Parathyroid adenoma (tissue), 2 donors: ENCODE results near the gene SARM1.
A peak's percentile ranks its signal among the peaks of the same experiment; 100 is the strongest.

Source experiments
- H2AFZ ChIP-seq: fragments of 300-600 bp; sonication (generic); one replicate; pipeline ENCODE4 v1.7.0; 2017; ENCODE audit warnings: antibody characterized with exemption, mild to moderate bottlenecking
- H3K27ac ChIP-seq: fragments of 300-600 bp; sonication (generic); one replicate; pipeline ENCODE4 v1.7.0; 2017
- H3K27me3 ChIP-seq: fragments of 300-600 bp; sonication (generic); one replicate; pipeline ENCODE4 v1.7.0; 2017; ENCODE audit warnings: low read length; ENCODE audit not compliant: control insufficient read depth, insufficient read depth
- H3K36me3 ChIP-seq: fragments of 300-600 bp; sonication (generic); one replicate; pipeline ENCODE4 v1.7.0; 2017; ENCODE audit warnings: low read length; ENCODE audit not compliant: control insufficient read depth, insufficient read depth
- H3K4me1 ChIP-seq: fragments of 300-600 bp; sonication (generic); one replicate; pipeline ENCODE4 v1.7.0; 2017; ENCODE audit warnings: control low read depth
- H3K4me2 ChIP-seq: fragments of 300-600 bp; sonication (generic); one replicate; pipeline ENCODE4 v1.7.0; 2017; ENCODE audit warnings: low read length
- H3K4me3 ChIP-seq: fragments of 300-600 bp; sonication (generic); one replicate; pipeline ENCODE4 v1.7.0; 2017; ENCODE audit warnings: low read depth, low read length
- H3K79me2 ChIP-seq: fragments of 300-600 bp; sonication (generic); one replicate; pipeline ENCODE4 v1.7.0; 2017; ENCODE audit warnings: control low read depth
- H3K9ac ChIP-seq: fragments of 300-600 bp; sonication (generic); one replicate; pipeline ENCODE4 v1.7.0; 2017; ENCODE audit warnings: mild to moderate bottlenecking
- H3K9me3 ChIP-seq: fragments of 300-600 bp; sonication (generic); one replicate; pipeline ENCODE4 v1.7.0; 2017; ENCODE audit warnings: low read length; ENCODE audit not compliant: control insufficient read depth
- CTCF ChIP-seq: fragments of 300-600 bp; sonication (generic); IDR thresholded peaks from one replicate; pipeline ENCODE4 v1.7.0; 2017; ENCODE audit warnings: antibody characterized with exemption, mild to moderate bottlenecking
- donor health status: primary hyperparathyroidism.

Gene SARM1

GRCh38 chr17:28407974-28408306, 36.4 kb downstream of the SARM1 start:
- TF ChIP-seq CTCF = no peak
- Histone ChIP-seq H3K36me3 (no peaks in the 10 kb centered on the region), H3K4me1 (peaks cover 13% of the 10 kb centered on the region), H3K79me2 (no peaks in the 10 kb centered on the region), H3K4me3 (no peak overlapping the region), H3K27ac (no peak overlapping the region), H3K9me3 (no peaks in the 10 kb centered on the region), H3K27me3 (no peaks in the 10 kb centered on the region), H3K4me2 (no peak overlapping the region), H2AFZ (no peak overlapping the region), H3K9ac (no peak overlapping the region)

GRCh38 chr17:28412099-28412498, 40.6 kb downstream of the SARM1 start:
- H3K4me2 ChIP-seq = no peak overlapping the region

GRCh38 chr17:28413804-28414203, 42.3 kb downstream of the SARM1 start:
- H2AFZ ChIP-seq = no peak overlapping the region
- TF ChIP-seq CTCF = no peak
- no peak overlapping the region for H3K4me2 ChIP-seq
- no peak overlapping the region for H3K4me3 ChIP-seq
- no peaks in the 10 kb centered on the region for H3K79me2 ChIP-seq
- H3K9me3 ChIP-seq = no peaks in the 10 kb centered on the region
- no peaks in the 10 kb centered on the region for H3K27me3 ChIP-seq
- H3K9ac ChIP-seq = no peak overlapping the region
- no peaks in the 10 kb centered on the region for H3K36me3 ChIP-seq
- no peak overlapping the region for H3K27ac ChIP-seq
- H3K4me1 ChIP-seq = no peaks in the 10 kb centered on the region

More at GRCh38 chr17:28412099-28412498, 40.6 kb downstream of the SARM1 start:
- Histone ChIP-seq H3K9ac (no peak overlapping the region), H3K79me2 (no peaks in the 10 kb centered on the region), H3K27ac (no peak overlapping the region), H2AFZ (no peak overlapping the region), H3K9me3 (no peaks in the 10 kb centered on the region), H3K4me1 (no peaks in the 10 kb centered on the region), H3K27me3 (no peaks in the 10 kb centered on the region), H3K36me3 (no peaks in the 10 kb centered on the region), H3K4me3 (no peak overlapping the region)
- TF ChIP-seq CTCF = no peak

- Histone ChIP-seq H2AFZ (no peak overlapping the region), H3K9me3 (no peaks in the 10 kb centered on the region), H3K27ac (no peak overlapping the region), H3K36me3 (no peaks in the 10 kb centered on the region), H3K4me1 (no peaks in the 10 kb centered on the region), H3K79me2 (no peaks in the 10 kb centered on the region), H3K4me2 (no peak overlapping the region), H3K9ac (no peak overlapping the region), H3K27me3 (no peaks in the 10 kb centered on the region), H3K4me3 (no peak overlapping the region)
- TF ChIP-seq CTCF = no peak
Observed at GRCh38 chr17:28415886-28416285, 44.4 kb downstream of the SARM1 start.

GRCh38 chr17:28416703-28417311, 45.3 kb downstream of the SARM1 start:
- H3K4me2 ChIP-seq = no peak overlapping the region
- H3K79me2 ChIP-seq = no peaks in the 10 kb centered on the region
- H3K9ac ChIP-seq = no peak overlapping the region
- no peak overlapping the region for H3K4me3 ChIP-seq
- H3K27ac ChIP-seq = no peak overlapping the region
- no peaks in the 10 kb centered on the region for H3K36me3 ChIP-seq
- peak overlapping the region; percentile 65 for H2AFZ ChIP-seq
- no peaks in the 10 kb centered on the region for H3K9me3 ChIP-seq
- TF ChIP-seq CTCF = peak; percentile 72
- no peaks in the 10 kb centered on the region for H3K27me3 ChIP-seq
- H3K4me1 ChIP-seq = no peaks in the 10 kb centered on the region
